ENCODE results near the gene KIF21B.
"Not testable (repeated sequence)": the region's sequence is repeated elsewhere in the genome, so short reads cannot be mapped to it uniquely, and the experiment has no call there.

KIF21B gene

GRCh38 chr1:200968469-200969410 lies 54.8 kb downstream of the KIF21B start:
- DNase-seq = no peak

- DNase-seq = no peak
Measured at GRCh38 chr1:200967693-200968468, 55.6 kb downstream of the KIF21B start.

- no peak for DNase-seq
Measured at GRCh38 chr1:200966934-200967333, 56.6 kb downstream of the KIF21B start.

- no peak for DNase-seq
Measured at GRCh38 chr1:200965111-200965805, 58.3 kb downstream of the KIF21B start.

- not testable (repeated sequence) for DNase-seq
Measured at GRCh38 chr1:200963888-200964287, 59.6 kb downstream of the KIF21B start.

- no peak for DNase-seq
Measured at GRCh38 chr1:200963076-200963475, 60.4 kb downstream of the KIF21B start.

GRCh38 chr1:200962631-200963030 lies 60.9 kb downstream of the KIF21B start:
- DNase-seq = no peak

- DNase-seq = not testable (repeated sequence)
Measured at GRCh38 chr1:200962151-200962550, 61.4 kb downstream of the KIF21B start.

GRCh38 chr1:200960948-200961340 lies 62.6 kb downstream of the KIF21B start:
- no peak for DNase-seq

GRCh38 chr1:200960236-200960947 lies 63.1 kb downstream of the KIF21B start:
- DNase-seq = no peak

GRCh38 chr1:200959411-200959921 lies 64.0 kb downstream of the KIF21B start:
- no peak for DNase-seq

GRCh38 chr1:200958597-200958996 lies 64.9 kb downstream of the KIF21B start:
- no peak for DNase-seq

- no peak for DNase-seq
Measured at GRCh38 chr1:200954434-200954833, 69.1 kb downstream of the KIF21B start.

GRCh38 chr1:200951016-200951415 lies 72.5 kb downstream of the KIF21B start:
- no peak for DNase-seq

GRCh38 chr1:200949626-200950025 lies 73.9 kb downstream of the KIF21B start:
- DNase-seq = no peak

- no peak for DNase-seq
Measured at GRCh38 chr1:200947059-200947566, 76.4 kb downstream of the KIF21B start.

GRCh38 chr1:200945111-200945510 lies 78.4 kb downstream of the KIF21B start:
- DNase-seq = no peak

GRCh38 chr1:200938955-200939354 lies 84.6 kb downstream of the KIF21B start:
- peak; percentile 5 for DNase-seq

GRCh38 chr1:200935286-200935962 lies 88.1 kb downstream of the KIF21B start:
- not testable (repeated sequence) for DNase-seq

GRCh38 chr1:200934676-200935245 lies 88.8 kb downstream of the KIF21B start:
- DNase-seq = no peak

GRCh38 chr1:200931776-200932175 lies 91.7 kb downstream of the KIF21B start:
- DNase-seq = no peak

Data from CD4-positive, alpha-beta T cell treated with Interleukin-10 for 1 hour (primary cell).